K562 (cell line): ENCODE data around the gene SYT14. TPM values are rescaled to one million over a fixed set of nuclear protein-coding genes. Genes with fewer than 3 reads are reported as not detected.

ENCODE experiments used
- ATAC-seq: fragments of 200-7000 bp; cut with Tn5 transposase; 3 replicates; pipeline ENCODE4 v1.9.1; 2020; ENCODE audit warnings: moderate library complexity
- BruUV-seq: library from RNA; stranded (reverse); fragments of 400-500 nt; replicated peaks from 2 replicates; lab custom pipeline; 2021; lab: Mats Ljungman, UMichigan
- CTCF ChIA-PET: fragments of 300-600 bp; formaldehyde crosslinking; extraction: SDS; loops from one replicate; lab custom pipeline; 2021; ENCODE audit warnings: low intra/inter-chr PET ratio; lab: Yijun Ruan, JAX
- POLR2A ChIA-PET: fragments of 300-600, 350-650 bp; sonication (Branson Sonifier 250); formaldehyde crosslinking; extraction: SDS; loops from one replicate; lab custom pipeline; 2021; ENCODE audit warnings: antibody characterized with exemption, inconsistent platforms; lab: Yijun Ruan, JAX
- DNase-seq, 4 experiments: peaks; one replicate each; pipeline versions ENCODE4 v3.0.0 to v3.0.0-alpha.2; 2011 to 2018; ENCODE audit warnings: low spot score in 3 of 4, mixed read lengths in 3 of 4; ENCODE audit errors: extremely low read depth in 1 of 4
- FAIRE-seq: peaks from 2 replicates; lab custom pipeline; 2011; peaks lifted over from hg19 to GRCh38; lab: Jason Lieb, UNC
- H2AFZ ChIP-seq: 2 replicates; pipeline ENCODE4 v1.6.0; 2011; ENCODE audit warnings: low read depth, low read length, control low read depth, inconsistent platforms
- H3K27ac ChIP-seq: fragments of 200-600 bp; 3 replicates; pipeline ENCODE4 v1.8.0; 2011; ENCODE audit warnings: low read depth, mild to moderate bottlenecking, control low read depth, inconsistent platforms, low read length, moderate library complexity, mixed read lengths; ENCODE audit errors: extremely low read depth
- H3K27me3 ChIP-seq, 2 experiments: fragments of 300-600 bp in 1 of 2; 2 replicates in 1 of 2; 3 replicates in 1 of 2; pipeline versions ENCODE4 v1.6.0 to v1.8.0; 2011; ENCODE audit warnings: inconsistent platforms in 2 of 2, low read length in 2 of 2, mild to moderate bottlenecking in 1 of 2, mixed read lengths in 1 of 2, moderate library complexity in 1 of 2; ENCODE audit not compliant: control insufficient read depth in 2 of 2, insufficient read depth in 2 of 2
- H3K36me3 ChIP-seq: fragments of 300-600 bp; 3 replicates; pipeline ENCODE4 v1.8.0; 2011; ENCODE audit warnings: mild to moderate bottlenecking, low read length, inconsistent platforms; ENCODE audit not compliant: control insufficient read depth, insufficient read depth
- H3K4me1 ChIP-seq, 2 experiments: fragments of 200-600 bp in 1 of 2; replicated peaks in 1 of 2; 2 replicates in 1 of 2; 3 replicates in 1 of 2; pipeline versions ENCODE4 v1.5.1 to v1.8.0; 2011; ENCODE audit warnings: inconsistent platforms in 2 of 2, low read length in 2 of 2, mild to moderate bottlenecking in 1 of 2, mixed read lengths in 1 of 2, moderate library complexity in 1 of 2; ENCODE audit not compliant: control insufficient read depth in 2 of 2, insufficient read depth in 2 of 2
- H3K4me2 ChIP-seq: 2 replicates; pipeline ENCODE4 v1.6.1; 2011; ENCODE audit warnings: low read length, control low read depth, inconsistent platforms, mixed read lengths; ENCODE audit not compliant: insufficient read depth
- H3K4me3 ChIP-seq: fragments of 200-600 bp; sonication (generic), shearing (Covaris generic); 2 replicates; pipeline ENCODE4 v1.5.1; 2016; ENCODE audit warnings: control low read depth, inconsistent platforms
- H3K79me2 ChIP-seq: fragments of 200-600 bp; 3 replicates; pipeline ENCODE4 v1.8.0; 2011; ENCODE audit warnings: low read length, inconsistent platforms; ENCODE audit not compliant: control insufficient read depth, insufficient read depth
- H3K9ac ChIP-seq, 2 experiments: 2 replicates each; pipeline versions ENCODE4 v1.6.0 to v1.6.1; 2011; ENCODE audit warnings: low read depth in 2 of 2, low read length in 2 of 2, control low read depth in 1 of 2, inconsistent platforms in 1 of 2, mild to moderate bottlenecking in 1 of 2, mixed read lengths in 1 of 2; ENCODE audit not compliant: insufficient read depth in 1 of 2
- H3K9me1 ChIP-seq: one replicate; pipeline ENCODE4 v1.6.0; 2011; ENCODE audit warnings: inconsistent platforms, mild to moderate bottlenecking, low read length, moderate library complexity; ENCODE audit not compliant: control insufficient read depth, insufficient read depth
- H3K9me3 ChIP-seq: replicated peaks from 2 replicates; pipeline ENCODE4 v1.5.1; 2011; ENCODE audit warnings: low read depth, low read length, inconsistent platforms; ENCODE audit not compliant: control insufficient read depth, insufficient read depth
- H4K20me1 ChIP-seq: replicated peaks from 2 replicates; pipeline ENCODE4 v1.6.1; 2011; ENCODE audit warnings: low read length, inconsistent platforms, mixed read lengths; ENCODE audit not compliant: control insufficient read depth, insufficient read depth
- C11orf30 ChIP-seq: fragments of 450-650 bp; IDR thresholded peaks from 2 replicates; pipeline ENCODE4 v1.6.1; 2016; ENCODE audit warnings: low read depth, mild to moderate bottlenecking
- CBFA2T3 ChIP-seq: fragments of 450-650 bp; IDR thresholded peaks from 2 replicates; pipeline ENCODE4 v1.6.1; 2017
- COPS2 ChIP-seq: fragments of 450-650 bp; conservative IDR thresholded peaks from 2 replicates; pipeline ENCODE4 v1.6.1; 2016; ENCODE audit warnings: mild to moderate bottlenecking, moderate library complexity
- GABPA ChIP-seq: fragments of 200-800 bp; sonication (Bioruptor generic); conservative IDR thresholded peaks from 2 replicates; pipeline ENCODE4 v1.6.1; 2016; ENCODE audit warnings: low read depth, missing genetic modification characterization, missing compliant biosample characterization
- KLF10 ChIP-seq: fragments of 250-450 bp; sonication (Bioruptor Pico); IDR thresholded peaks from 2 replicates; pipeline ENCODE4 v1.6.1; 2021; ENCODE audit warnings: matching md5 sums
- STAT5A ChIP-seq: IDR thresholded peaks from 2 replicates; pipeline ENCODE4 v1.6.1; 2012; ENCODE audit warnings: low read length, inconsistent platforms, borderline replicate concordance
- TEAD4 ChIP-seq, 2 experiments: sonication (generic) in 1 of 2; formaldehyde crosslinking in 1 of 2; IDR thresholded peaks; 2 replicates each; pipeline versions ENCODE4 v1.6.1 to v1.8.0; 2012 to 2022; ENCODE audit warnings: borderline replicate concordance in 1 of 2, inconsistent platforms in 1 of 2, low read length in 1 of 2, mild to moderate bottlenecking in 1 of 2, missing genetic modification reagents in 1 of 2
- ZNF347 ChIP-seq: fragments of 450-650 bp; formaldehyde crosslinking; IDR thresholded peaks from 2 replicates; pipeline ENCODE4 v1.4.0; 2020; ENCODE audit warnings: low read depth, mild to moderate bottlenecking, moderate library complexity
- WGBS: fragments of 100-300 bp; shearing (Covaris generic); methylation state at CpG from one replicate; pipeline ENCODE4 v1.1.6; 2016; ENCODE audit warnings: low coverage, mixed read lengths; ENCODE audit not compliant: insufficient coverage; ENCODE audit errors: missing lambda C conversion rate; 5-methylcytosine and 5-hydroxymethylcytosine counted together
- in situ Hi-C: fragments of 300-500 bp; cut with MboI; formaldehyde crosslinking; loops from 4 replicates; pipeline ENCODE4 v1.15.0; 2018; ENCODE audit warnings: inconsistent platforms, mixed read lengths
- intact Hi-C: fragments of 100-400 bp; cut with micrococcal nuclease; formaldehyde crosslinking; loops from 2 replicates; pipeline ENCODE4 v1.14.2; 2022
- polyA plus RNA-seq, 8 experiments: library from polyadenylated mRNA; depleted of rRNA in 4 of 8; stranded (reverse) in 5 of 8; unstranded in 3 of 8; fragments of >200 nt; fragmentation: Nextera tagmentation in 2 of 8; fragmentation: Illumina TruSeq in 1 of 8; extraction: Ambion mirVana in 2 of 8; extraction: Trizol in 1 of 8; gene quantifications; 2 replicates each; pipeline versions ENCODE4 v1.2.1 to v1.2.3, GENCODE V29; 2011 to 2014; ENCODE audit warnings: inconsistent platforms in 1 of 8, missing spikeins in 1 of 8
- total RNA-seq, 7 experiments: library from RNA; depleted of rRNA in 6 of 7; stranded (reverse); fragments of >200 nt in 6 of 7; fragmentation: Illumina TruSeq in 2 of 7; extraction: Trizol in 2 of 7; gene quantifications; 2 replicates each; pipeline versions ENCODE4 v1.2.1 to v1.2.3, GENCODE V29; 2011 to 2021; ENCODE audit warnings: low replicate concordance in 1 of 7

The SYT14 gene
- total and polyA plus RNA-seq, 9 of the 15 experiments (the other 6 are each of a cell fraction or from before 2014, with no cell fraction given), result 0.01 to 0.04 TPM; not detected in 7

DNA sequence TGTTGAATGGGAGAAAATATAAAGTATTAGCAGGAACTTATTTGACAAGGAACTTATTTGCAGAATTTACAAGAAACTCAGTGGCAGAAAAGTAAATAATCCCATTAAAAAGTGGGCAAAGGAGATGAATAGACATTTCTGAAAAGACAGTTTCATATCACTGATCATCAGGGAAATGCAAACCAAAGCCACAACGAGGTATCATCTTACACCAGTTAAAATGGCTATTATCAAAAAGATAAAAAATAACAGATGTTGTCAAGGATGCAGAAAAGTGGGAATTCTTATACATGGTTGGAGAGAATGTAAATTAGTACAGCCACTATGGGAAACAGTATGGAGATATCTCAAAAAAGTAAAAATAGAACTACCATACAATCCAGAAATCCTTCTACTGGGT is 61.0 kb downstream of the SYT14 start:
- DNase-seq (no peak), ATAC-seq (no peak), FAIRE-seq (no peak)
- Histone ChIP-seq H3K4me2 (no peak overlapping the region), H3K9ac (no peak overlapping the region), H3K4me1 (no peaks in the 10 kb centered on the region), H3K9me1 (no peaks in the 10 kb centered on the region), H3K27ac (no peak overlapping the region), H3K4me3 (no peak overlapping the region), H3K27me3 (no peaks in the 10 kb centered on the region), H2AFZ (no peak overlapping the region), H3K36me3 (no peaks in the 10 kb centered on the region), H4K20me1 (no peaks in the 10 kb centered on the region), H3K79me2 (no peaks in the 10 kb centered on the region), H3K9me3 (no peaks in the 10 kb centered on the region)
- no TSS peak for BruUV-seq
- intact Hi-C loops, result loop anchor here (10.0 kb wide), 1 partner anchor 414 kb away; the partner anchor contains the start of gene CAMK1G
- ChIA-PET CTCF (no interaction called here), POLR2A (interaction anchor here (1.0 kb wide), 1 partner anchor 22 kb away, joined by 3 read pairs; no protein-coding TSS in a partner anchor)
- in situ Hi-C loops, result loop anchor here (25.0 kb wide), 1 partner anchor 412 kb away; the partner anchor contains the start of gene CAMK1G
- 0% methylated on average over 1 of the region's 1 CpG for whole genome bisulfite sequencing
- TF ChIP-seq KLF10 (no peak), C11orf30 (no peak), COPS2 (no peak), ZNF347 (CRISPR knock-in tag) (no peak)

- TF ChIP-seq STAT5A, result no peak
- peak; percentile 33; the same call in 1 of the 2 replicates for TF ChIP-seq TEAD4 (IDR thresholded peaks at IDR 0.05; ENCODE audit: low read length)
- no peak for TF ChIP-seq TEAD4 (CRISPR knock-in tag; IDR thresholded peaks at IDR 0.05; ENCODE audit: borderline replicate concordance)
- peak; percentile 39 for TF ChIP-seq CBFA2T3
- 0 out of 2 replicates have a peak, but pooled peaks have one; percentile 35 for TF ChIP-seq GABPA (tag)
- POLR2A ChIA-PET, result no interaction called here
- no peak overlapping the region for H3K4me3 ChIP-seq
- H3K9me1 ChIP-seq, result no peaks in the 10 kb centered on the region
- no peak overlapping the region for H3K9ac ChIP-seq
- in situ Hi-C loops, result no loop called here
- FAIRE-seq, result no peak
- no peaks in the 10 kb centered on the region for H3K79me2 ChIP-seq
- no peak overlapping the region for H3K4me2 ChIP-seq
- intact Hi-C loops, result no loop called here
- CTCF ChIA-PET, result interaction anchor here (1.0 kb wide), 1 partner anchor 142 kb away, joined by 4 read pairs; no protein-coding TSS in a partner anchor
- no peak for DNase-seq
- WGBS, result 0% methylated on average over 3 of the region's 3 CpGs
- no peak for ATAC-seq
- no TSS peak for BruUV-seq
- no peak overlapping the region for H2AFZ ChIP-seq
- no peaks in the 10 kb centered on the region for H3K36me3 ChIP-seq
- no peaks in the 10 kb centered on the region for H3K27me3 ChIP-seq
- H3K27ac ChIP-seq, result no peak overlapping the region
- H4K20me1 ChIP-seq, result no peaks in the 10 kb centered on the region
- no peaks in the 10 kb centered on the region for H3K9me3 ChIP-seq
- H3K4me1 ChIP-seq, result no peaks in the 10 kb centered on the region
Measured at GRCh38 chr1:210001751-210002150, 63.7 kb downstream of the SYT14 start.
